Caco-2 (cell line): ENCODE results near the gene SNF8. TPM values are rescaled to one million over a fixed set of nuclear protein-coding genes. Genes with fewer than 3 reads are reported as not detected.

Experiments
- BruUV-seq: library from RNA; stranded (reverse); fragments of 400-500 nt; replicated peaks from 2 replicates; lab custom pipeline; 2021; lab: Mats Ljungman, UMichigan
- CTCF ChIA-PET: fragments of 300-600 bp; sonication (Branson Sonifier 250); formaldehyde crosslinking; loops from one replicate; lab custom pipeline; 2022; ENCODE audit warnings: antibody characterized with exemption; lab: Charles Lee
- POLR2A ChIA-PET: fragments of 300-600 bp; sonication (Branson Sonifier 250); formaldehyde crosslinking; loops from one replicate; lab custom pipeline; 2022; ENCODE audit warnings: antibody characterized with exemption; lab: Charles Lee
- DNase-seq, 2 experiments: peaks; one replicate each; pipeline versions ENCODE4 v3.0.0 to v3.0.0-alpha.2; 2020 to 2022
- H3K27me3 ChIP-seq: replicated peaks from 2 replicates; pipeline ENCODE4 v1.6.0; 2011; ENCODE audit warnings: low read length; ENCODE audit not compliant: control insufficient read depth, insufficient read depth
- H3K36me3 ChIP-seq: 2 replicates; pipeline ENCODE4 v1.5.1; 2011; ENCODE audit warnings: low read length; ENCODE audit not compliant: control insufficient read depth, insufficient read depth
- H3K4me1 ChIP-seq: fragments of 250-450 bp; sonication (Bioruptor Pico); 2 replicates; pipeline ENCODE4 v1.5.1; 2020; ENCODE audit warnings: mild to moderate bottlenecking
- H3K4me3 ChIP-seq: 2 replicates; pipeline ENCODE4 v1.5.1; 2011; ENCODE audit warnings: low read depth, mild to moderate bottlenecking, control low read depth, low read length
- H3K9me3 ChIP-seq: fragments of 250-450 bp; sonication (Bioruptor Pico); 2 replicates; pipeline ENCODE4 v1.5.1; 2020; ENCODE audit warnings: mild to moderate bottlenecking, moderate library complexity
- H3K27ac Mint-ChIP-seq: one replicate; pipeline ENCODE4 v1.8.0; 2022; ENCODE audit warnings: mixed read lengths; ENCODE audit not compliant: unreplicated experiment
- H3K27me3 Mint-ChIP-seq: one replicate; pipeline ENCODE4 v1.8.0; 2022; ENCODE audit warnings: mixed read lengths; ENCODE audit not compliant: insufficient read depth, unreplicated experiment
- H3K36me3 Mint-ChIP-seq: one replicate; pipeline ENCODE4 v1.8.0; 2022; ENCODE audit warnings: mild to moderate bottlenecking, mixed read lengths; ENCODE audit not compliant: insufficient read depth, unreplicated experiment
- H3K4me1 Mint-ChIP-seq: one replicate; pipeline ENCODE4 v1.8.0; 2022; ENCODE audit warnings: low read depth, mixed read lengths; ENCODE audit not compliant: unreplicated experiment
- H3K4me3 Mint-ChIP-seq: one replicate; pipeline ENCODE4 v1.8.0; 2022; ENCODE audit warnings: mild to moderate bottlenecking, moderate library complexity, mixed read lengths; ENCODE audit not compliant: unreplicated experiment
- H3K9me3 Mint-ChIP-seq: one replicate; pipeline ENCODE4 v1.8.0; 2022; ENCODE audit warnings: mixed read lengths; ENCODE audit not compliant: unreplicated experiment
- CTCF ChIP-seq, 2 experiments: fragments of 200-600 bp in 1 of 2; IDR thresholded peaks; 1 replicate in 1 of 2; 2 replicates in 1 of 2; pipeline versions ENCODE4 v1.5.1 to v1.8.0; 2011 to 2022; ENCODE audit warnings: antibody characterized with exemption in 1 of 2, control low read depth in 1 of 2, inconsistent platforms in 1 of 2, low read depth in 1 of 2, low read length in 1 of 2, mild to moderate bottlenecking in 1 of 2, moderate library complexity in 1 of 2; ENCODE audit not compliant: insufficient read depth in 1 of 2, severe bottlenecking in 1 of 2, unreplicated experiment in 1 of 2
- intact Hi-C: fragments of 100-400 bp; cut with micrococcal nuclease; formaldehyde crosslinking; loops from one replicate; pipeline ENCODE4 v1.10.0; 2022; ENCODE audit not compliant: unreplicated experiment
- total RNA-seq: library from RNA; stranded (reverse); gene quantifications from 2 replicates; pipeline ENCODE4 v1.2.3, GENCODE V29; 2022

Gene SNF8
- total RNA-seq, 1 experiment from 2014 or later: 457 TPM

DNA sequence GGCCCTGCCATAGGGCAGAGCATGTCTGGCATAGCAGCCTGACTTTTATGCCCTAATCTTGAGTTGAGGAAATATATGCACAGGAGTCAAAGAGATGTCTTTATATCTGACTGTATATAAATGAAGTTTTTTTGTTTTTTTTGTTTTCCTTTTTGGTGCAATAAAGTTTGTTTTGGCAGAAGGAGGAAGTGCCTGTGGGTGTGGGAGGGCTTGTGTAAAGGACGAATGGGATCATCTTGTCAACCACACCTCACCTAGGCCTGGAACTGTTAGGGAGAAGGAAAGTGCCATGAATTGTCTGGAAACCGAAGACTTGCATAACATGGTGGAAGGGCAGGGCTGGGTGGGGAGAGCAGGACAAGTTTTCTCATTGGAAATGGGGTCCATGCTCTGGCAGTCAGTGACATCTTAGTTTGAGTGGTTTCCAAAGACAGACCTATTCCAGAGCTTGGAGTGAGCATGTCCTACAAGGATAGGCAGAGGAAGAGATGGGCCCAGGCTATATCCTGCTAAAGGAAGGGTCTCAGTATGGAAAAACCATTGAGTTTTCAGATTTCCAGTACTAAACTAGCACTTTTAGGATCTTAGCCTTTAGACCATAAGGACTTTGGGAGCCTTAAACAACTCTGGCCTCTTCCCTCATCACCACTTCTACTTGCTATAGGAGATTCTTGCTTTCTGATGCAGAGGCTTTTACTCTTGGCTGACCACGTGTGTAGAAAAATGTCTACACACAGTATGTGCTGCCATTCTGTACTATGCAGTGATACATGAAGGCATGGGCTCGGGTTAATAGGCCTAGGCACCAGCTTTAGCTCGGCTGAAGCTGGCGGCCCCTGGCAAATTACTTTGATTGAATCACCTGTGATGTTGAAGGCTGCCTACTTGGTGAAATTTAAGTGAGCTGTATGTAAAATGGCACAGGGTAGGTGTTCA is 15.5 kb downstream of the SNF8 start:
- H3K4me3 Mint-ChIP-seq: no peak overlapping the region
- intact Hi-C loops: no loop called here
- H3K27me3 Mint-ChIP-seq: no peaks in the 10 kb centered on the region
- H3K4me3 ChIP-seq: no peak overlapping the region
- ChIA-PET POLR2A (interaction anchor here (3.3 kb wide), 1 partner anchor 15 kb away, joined by 14 read pairs; the partner anchor contains the start of gene SNF8), CTCF (interaction anchor here (0.5 to 2.5 kb wide), 2 partner anchors 67 to 103 kb away, joined by 4 to 10 read pairs; no protein-coding TSS in a partner anchor)
- H3K27ac Mint-ChIP-seq: no peak overlapping the region
- no peak for DNase-seq
- no peaks in the 10 kb centered on the region for H3K4me1 ChIP-seq
- H3K36me3 ChIP-seq: peaks cover 27% of the 10 kb centered on the region
- no peaks in the 10 kb centered on the region for H3K4me1 Mint-ChIP-seq
- H3K9me3 Mint-ChIP-seq: no peaks in the 10 kb centered on the region
- BruUV-seq: no TSS peak
- H3K9me3 ChIP-seq: no peaks in the 10 kb centered on the region
- TF ChIP-seq CTCF (IDR thresholded peaks at IDR 0.05; ENCODE audit: insufficient read depth in 1 of 2, low read depth in 1 of 2, low read length in 1 of 2, severe bottlenecking in 1 of 2, unreplicated experiment in 1 of 2): no peak
- no peaks in the 10 kb centered on the region for H3K27me3 ChIP-seq
- H3K36me3 Mint-ChIP-seq: peaks cover 99% of the 10 kb centered on the region

- no peaks in the 10 kb centered on the region for H3K27me3 ChIP-seq
- no peak for DNase-seq
- peaks cover 99% of the 10 kb centered on the region for H3K36me3 Mint-ChIP-seq
- H3K9me3 Mint-ChIP-seq: no peaks in the 10 kb centered on the region
- intact Hi-C loops: no loop called here
- no peaks in the 10 kb centered on the region for H3K4me1 ChIP-seq
- H3K27ac Mint-ChIP-seq: no peak overlapping the region
- no peak overlapping the region for H3K4me3 Mint-ChIP-seq
- peaks cover 28% of the 10 kb centered on the region for H3K36me3 ChIP-seq
- POLR2A ChIA-PET: interaction anchor here (0.5 to 3.3 kb wide), 4 partner anchors 10 to 348 kb away, joined by 3 to 14 read pairs (median 4); partner anchors contain the start of gene SNF8
- no peak overlapping the region for H3K4me3 ChIP-seq
- no peaks in the 10 kb centered on the region for H3K27me3 Mint-ChIP-seq
- TF ChIP-seq CTCF (IDR thresholded peaks at IDR 0.05; ENCODE audit: insufficient read depth in 1 of 2, low read depth in 1 of 2, low read length in 1 of 2, severe bottlenecking in 1 of 2, unreplicated experiment in 1 of 2): no peak
- CTCF ChIA-PET: interaction anchor here (1.0 kb wide), 1 partner anchor 105 kb away, joined by 5 read pairs; no protein-coding TSS in a partner anchor
- TSS peak; percentile 18 for BruUV-seq
- H3K9me3 ChIP-seq: no peaks in the 10 kb centered on the region
- no peaks in the 10 kb centered on the region for H3K4me1 Mint-ChIP-seq
These were observed 16.5 kb downstream of the SNF8 start for GRCh38 chr17:48927978-48928745.

DNA sequence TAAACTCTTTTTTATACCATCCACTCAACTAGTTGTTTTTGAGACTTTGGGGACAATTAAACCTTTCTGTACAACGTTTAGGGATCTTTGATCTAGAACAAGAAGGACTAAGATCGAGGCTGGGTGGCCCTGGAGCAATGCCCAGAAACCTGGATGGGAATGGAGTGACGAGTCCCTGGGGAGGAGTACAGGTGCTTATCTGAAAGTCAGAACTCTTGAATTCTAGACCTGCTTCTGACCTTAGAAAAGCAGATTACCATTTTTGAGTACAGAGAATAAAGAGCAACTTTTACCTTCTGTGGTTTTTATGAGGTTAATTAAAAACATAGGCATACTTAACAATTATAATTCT is 18.7 kb downstream of the SNF8 start:
- Histone ChIP-seq H3K36me3 (peaks cover 25% of the 10 kb centered on the region), H3K9me3 (no peaks in the 10 kb centered on the region)

More for the DNA sequence above, 18.7 kb downstream of the SNF8 start:
- no peak for DNase-seq
- Mint-ChIP-seq H3K4me1 (no peaks in the 10 kb centered on the region), H3K27me3 (no peaks in the 10 kb centered on the region), H3K27ac (no peak overlapping the region), H3K4me3 (no peak overlapping the region), H3K36me3 (peaks cover 100% of the 10 kb centered on the region), H3K9me3 (no peaks in the 10 kb centered on the region)
- H3K27me3 ChIP-seq: no peaks in the 10 kb centered on the region
- ChIA-PET POLR2A (no interaction called here), CTCF (no interaction called here)
- no TSS peak for BruUV-seq
- intact Hi-C loops: no loop called here
- TF ChIP-seq CTCF (IDR thresholded peaks at IDR 0.05; ENCODE audit: insufficient read depth in 1 of 2, low read depth in 1 of 2, low read length in 1 of 2, severe bottlenecking in 1 of 2, unreplicated experiment in 1 of 2): no peak
- no peaks in the 10 kb centered on the region for H3K4me1 ChIP-seq
- no peak overlapping the region for H3K4me3 ChIP-seq
